Central memory CD8-positive, alpha-beta T cell (primary cell): ENCODE measurements around the gene EFNB1.

Source experiments
- ATAC-seq: fragments of 150-1000 bp; cut with Tn5 transposase; replicated peaks from 2 replicates; pipeline ENCODE4 v1.10.0; 2022; ENCODE audit warnings: mild to moderate bottlenecking, moderate FRiP score, moderate number of reproducible peaks; ENCODE audit not compliant: poor library complexity, severe bottlenecking; ENCODE audit errors: extremely low read depth
- DNase-seq, 2 donors: peaks; one replicate each; pipeline ENCODE4 v3.0.0; 2021; ENCODE audit warnings: low spot score in 2 of 2
- H3K27ac Mint-ChIP-seq: one replicate; pipeline ENCODE4 v1.8.0; 2022; ENCODE audit warnings: low read depth, mild to moderate bottlenecking, moderate library complexity, mixed read lengths
- H3K27me3 Mint-ChIP-seq: one replicate; pipeline ENCODE4 v1.8.0; 2022; ENCODE audit warnings: mixed read lengths
- H3K36me3 Mint-ChIP-seq: one replicate; pipeline ENCODE4 v1.8.0; 2022; ENCODE audit warnings: mild to moderate bottlenecking, moderate library complexity, mixed read lengths; ENCODE audit not compliant: insufficient read depth
- H3K4me1 Mint-ChIP-seq: one replicate; pipeline ENCODE4 v1.8.0; 2022; ENCODE audit warnings: mixed read lengths
- H3K4me3 Mint-ChIP-seq: one replicate; pipeline ENCODE4 v1.8.0; 2022; ENCODE audit warnings: mild to moderate bottlenecking, moderate library complexity, mixed read lengths
- H3K9me3 Mint-ChIP-seq: one replicate; pipeline ENCODE4 v1.8.0; 2022; ENCODE audit warnings: mixed read lengths

The EFNB1 gene

DNA sequence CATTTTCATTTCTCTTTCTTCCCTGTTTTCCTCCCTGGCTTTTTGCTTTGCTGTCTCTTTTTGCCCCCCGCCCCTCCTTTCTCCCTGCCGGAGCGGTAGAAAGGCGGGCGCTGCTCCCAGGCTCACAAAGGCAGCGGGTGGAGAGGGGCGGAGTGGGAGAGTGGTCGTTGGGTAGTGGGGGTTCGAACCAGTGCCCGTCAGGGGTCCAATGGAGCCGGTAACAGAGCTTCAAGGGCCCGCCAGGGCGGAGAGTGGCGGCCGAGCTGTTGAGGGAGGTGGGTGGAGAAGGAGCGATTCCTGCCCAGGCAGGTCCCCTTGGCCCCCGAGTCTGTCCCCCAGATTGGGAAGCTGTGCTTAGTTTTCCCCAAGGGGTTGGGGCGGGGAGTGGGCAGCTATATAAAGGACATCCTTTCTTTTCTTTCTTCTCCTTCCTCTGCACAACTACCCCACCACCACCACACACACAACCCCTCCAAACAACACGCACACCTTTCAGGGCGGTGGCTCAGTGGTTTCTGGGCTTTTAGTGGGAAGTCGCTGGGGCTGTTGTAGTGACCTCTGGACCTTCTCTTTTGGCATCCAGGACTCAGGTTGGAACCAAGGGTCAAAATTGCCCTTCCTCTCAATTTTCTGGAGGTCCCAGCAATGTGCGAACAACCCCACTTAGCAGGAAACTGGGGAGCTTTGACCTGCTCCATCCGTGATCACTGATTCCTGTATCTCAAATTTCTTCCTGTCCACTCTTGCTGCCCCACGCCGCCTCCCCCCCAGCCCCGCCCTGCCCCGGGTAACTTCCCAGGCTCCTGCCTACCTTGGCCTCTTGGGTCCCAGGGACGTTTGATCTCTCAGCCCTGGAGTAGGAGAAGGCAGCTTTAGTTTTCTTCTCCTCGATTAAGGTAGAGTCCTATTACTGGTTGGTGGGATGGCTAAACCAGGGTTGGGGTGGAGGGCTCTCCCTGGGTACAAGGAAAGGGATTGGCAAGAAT is 1.9 kb downstream of the EFNB1 start:
- Mint-ChIP-seq H3K4me3 (peak overlapping the region; percentile 94), H3K4me1 (peaks cover 27% of the 10 kb centered on the region)

DNA sequence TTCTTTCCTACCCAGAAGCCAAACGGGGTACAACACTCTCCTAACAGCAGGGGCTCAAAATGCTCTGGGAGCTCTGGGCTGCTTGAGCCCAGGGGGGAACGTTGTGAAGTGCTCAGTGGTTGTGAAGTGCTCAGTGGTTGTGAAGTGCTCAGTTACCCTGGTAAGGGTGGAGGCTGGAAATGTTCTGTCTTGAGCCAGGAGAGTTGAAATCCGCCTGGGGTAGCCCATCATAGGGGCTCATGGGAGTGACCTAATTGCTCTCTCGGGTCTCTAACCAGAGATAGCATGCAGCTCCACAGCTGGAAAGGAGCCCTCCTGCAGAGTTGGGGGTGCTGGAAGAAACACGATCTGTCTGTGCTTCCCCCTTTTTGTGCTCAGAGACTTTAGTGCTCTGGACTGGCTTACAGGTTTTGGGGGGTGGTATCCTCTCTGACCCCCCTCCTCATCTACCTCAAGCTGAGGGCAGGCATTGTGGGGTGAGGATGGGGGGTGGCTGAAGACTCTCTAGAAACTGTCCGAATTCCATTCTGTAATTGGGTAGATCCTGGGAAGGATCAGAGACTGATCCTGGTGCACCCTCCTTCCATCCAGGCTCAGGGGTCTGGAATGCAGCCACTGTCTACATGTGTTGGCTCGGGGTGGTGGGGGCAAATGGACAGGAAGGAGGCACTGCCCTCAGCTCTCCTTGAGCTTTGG is 2.7 kb downstream of the EFNB1 start:
- DNase-seq: no peak
- H3K9me3 Mint-ChIP-seq: no peaks in the 10 kb centered on the region

More for the DNA sequence above, 1.9 kb downstream of the EFNB1 start:
- Mint-ChIP-seq H3K9me3 (no peaks in the 10 kb centered on the region), H3K27me3 (no peaks in the 10 kb centered on the region), H3K27ac (peak overlapping the region; percentile 80), H3K36me3 (peaks cover 3% of the 10 kb centered on the region)
- ATAC-seq (no peak), DNase-seq (no peak)

DNA sequence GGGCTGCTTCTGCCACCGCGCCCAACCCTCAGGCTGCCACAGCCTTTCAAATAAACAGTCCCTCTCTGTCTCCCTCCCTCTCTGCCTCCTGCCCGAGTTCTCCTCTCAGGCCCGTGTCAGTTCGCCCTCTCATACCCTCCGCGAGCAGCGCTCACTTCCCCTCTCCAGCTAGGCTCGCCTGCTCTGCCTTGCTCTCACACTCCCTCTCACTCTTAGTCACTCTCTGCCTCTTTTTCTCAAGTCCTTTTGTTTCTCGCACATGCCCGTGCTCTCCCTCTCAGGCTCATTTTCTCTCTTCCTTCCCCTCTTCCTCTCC is 3.2 kb downstream of the EFNB1 start:
- no peak for DNase-seq
- Mint-ChIP-seq H3K27me3 (no peaks in the 10 kb centered on the region), H3K27ac (no peak overlapping the region), H3K4me1 (peaks cover 31% of the 10 kb centered on the region), H3K9me3 (no peaks in the 10 kb centered on the region), H3K4me3 (peak overlapping the region; percentile 94), H3K36me3 (peaks cover 3% of the 10 kb centered on the region)
- ATAC-seq: no peak

More for the DNA sequence above, 2.7 kb downstream of the EFNB1 start:
- ATAC-seq: no peak
- Mint-ChIP-seq H3K27me3 (no peaks in the 10 kb centered on the region), H3K27ac (no peak overlapping the region), H3K4me3 (peak overlapping the region; percentile 94), H3K4me1 (peaks cover 27% of the 10 kb centered on the region), H3K36me3 (peaks cover 3% of the 10 kb centered on the region)

DNA sequence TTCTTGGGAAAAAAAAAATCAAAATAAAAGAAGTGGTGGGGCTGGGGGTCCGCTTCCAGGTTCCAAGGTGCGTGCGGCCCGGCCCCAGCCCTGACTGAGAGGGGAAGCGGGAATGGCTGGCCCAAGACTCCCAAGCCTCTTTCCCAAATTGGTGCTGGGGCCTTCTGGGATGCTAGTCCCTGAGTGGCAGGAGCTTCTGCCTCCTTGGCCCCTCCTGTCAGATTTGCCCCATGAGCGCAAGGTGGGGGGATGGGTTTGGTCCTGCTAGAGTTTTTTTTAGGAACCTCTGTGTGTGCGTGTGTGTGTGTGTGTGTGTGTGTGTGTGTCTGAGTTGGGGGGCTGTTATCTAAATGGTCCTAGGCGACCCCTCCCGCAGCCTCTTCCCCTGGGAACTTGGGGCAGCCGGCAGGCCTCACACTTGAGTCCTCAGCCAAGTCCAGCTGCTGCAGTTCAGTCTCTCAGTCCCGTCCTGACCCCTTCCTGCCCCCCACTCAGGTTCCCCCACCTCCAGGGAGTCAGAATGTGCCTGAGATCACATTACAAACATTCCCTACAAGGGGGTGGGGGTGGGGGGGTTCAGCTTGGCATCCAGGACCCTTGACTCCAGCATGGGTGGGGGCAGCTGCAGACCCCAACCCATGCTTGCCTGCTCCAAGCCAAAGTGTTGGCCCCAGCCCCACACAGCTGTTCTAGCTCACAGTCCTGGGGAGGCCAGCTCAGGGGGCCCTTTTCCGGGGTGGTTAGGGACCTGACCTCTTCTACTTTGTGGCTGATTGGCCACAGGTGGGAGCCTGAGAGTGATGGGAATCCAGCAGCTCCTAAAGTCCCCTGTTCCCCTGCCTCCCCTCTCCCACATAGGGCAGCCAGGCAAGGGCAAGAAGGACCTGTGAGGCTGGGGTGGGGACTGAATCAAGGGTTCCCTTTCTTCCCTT is 4.0 kb downstream of the EFNB1 start:
- DNase-seq: no peak
- no peak overlapping the region for H3K27ac Mint-ChIP-seq
- H3K4me1 Mint-ChIP-seq: peaks cover 30% of the 10 kb centered on the region
- peak overlapping the region; percentile 94 for H3K4me3 Mint-ChIP-seq
- H3K27me3 Mint-ChIP-seq: no peaks in the 10 kb centered on the region
- no peak for ATAC-seq
- peaks cover 3% of the 10 kb centered on the region for H3K36me3 Mint-ChIP-seq
- H3K9me3 Mint-ChIP-seq: no peaks in the 10 kb centered on the region

DNA sequence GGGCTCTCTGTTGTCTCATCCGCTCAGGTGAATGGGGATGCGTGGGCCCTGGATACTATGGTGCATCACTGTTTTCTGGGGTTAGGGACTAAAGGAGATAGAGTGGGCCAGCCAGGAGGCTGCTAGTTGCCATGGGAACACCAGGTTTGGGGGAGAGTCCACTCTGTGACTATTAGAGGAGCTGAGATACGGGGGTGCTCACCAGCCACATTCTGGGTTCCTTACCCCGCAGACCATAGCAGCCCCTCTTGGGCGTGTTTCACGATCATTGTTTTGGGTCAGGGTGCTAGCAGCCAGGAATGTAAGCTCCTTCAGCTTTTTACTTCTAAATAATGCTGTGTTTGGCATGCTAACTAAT is 4.6 kb downstream of the EFNB1 start:
- H3K27me3 Mint-ChIP-seq: no peaks in the 10 kb centered on the region
- DNase-seq (no peak), ATAC-seq (no peak)

DNA sequence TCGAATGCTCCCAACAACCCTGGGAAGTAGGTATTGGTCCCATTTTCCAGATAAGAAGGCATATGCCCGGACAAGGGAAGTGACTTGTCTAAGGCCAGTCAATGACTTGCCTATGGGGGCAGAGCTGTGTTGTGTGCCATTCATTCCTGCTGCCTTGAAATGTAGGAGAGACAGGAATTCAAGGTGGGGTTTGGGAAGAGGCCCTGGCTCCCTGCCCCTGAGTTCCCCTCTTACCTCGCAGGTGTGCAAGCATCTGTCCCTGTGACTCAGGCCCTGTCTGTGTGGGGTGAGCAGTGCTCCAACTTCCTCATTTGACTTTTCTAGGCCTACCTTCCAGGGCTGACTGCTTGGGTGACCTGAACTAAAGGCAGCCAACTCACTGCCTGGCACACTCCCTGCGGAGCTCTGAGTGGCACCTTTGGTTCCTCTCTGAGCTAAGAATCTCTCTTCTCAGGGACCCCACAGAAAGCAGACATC is 5.1 kb downstream of the EFNB1 start:
- no peak for DNase-seq
- Mint-ChIP-seq H3K4me1 (peaks cover 21% of the 10 kb centered on the region), H3K36me3 (no peaks in the 10 kb centered on the region), H3K9me3 (no peaks in the 10 kb centered on the region), H3K27ac (no peak overlapping the region), H3K27me3 (no peaks in the 10 kb centered on the region), H3K4me3 (no peak overlapping the region)
- ATAC-seq: no peak

More for the DNA sequence above, 4.6 kb downstream of the EFNB1 start:
- Mint-ChIP-seq H3K4me1 (peaks cover 25% of the 10 kb centered on the region), H3K27ac (no peak overlapping the region), H3K4me3 (no peak overlapping the region), H3K36me3 (peaks cover 3% of the 10 kb centered on the region), H3K9me3 (no peaks in the 10 kb centered on the region)

DNA sequence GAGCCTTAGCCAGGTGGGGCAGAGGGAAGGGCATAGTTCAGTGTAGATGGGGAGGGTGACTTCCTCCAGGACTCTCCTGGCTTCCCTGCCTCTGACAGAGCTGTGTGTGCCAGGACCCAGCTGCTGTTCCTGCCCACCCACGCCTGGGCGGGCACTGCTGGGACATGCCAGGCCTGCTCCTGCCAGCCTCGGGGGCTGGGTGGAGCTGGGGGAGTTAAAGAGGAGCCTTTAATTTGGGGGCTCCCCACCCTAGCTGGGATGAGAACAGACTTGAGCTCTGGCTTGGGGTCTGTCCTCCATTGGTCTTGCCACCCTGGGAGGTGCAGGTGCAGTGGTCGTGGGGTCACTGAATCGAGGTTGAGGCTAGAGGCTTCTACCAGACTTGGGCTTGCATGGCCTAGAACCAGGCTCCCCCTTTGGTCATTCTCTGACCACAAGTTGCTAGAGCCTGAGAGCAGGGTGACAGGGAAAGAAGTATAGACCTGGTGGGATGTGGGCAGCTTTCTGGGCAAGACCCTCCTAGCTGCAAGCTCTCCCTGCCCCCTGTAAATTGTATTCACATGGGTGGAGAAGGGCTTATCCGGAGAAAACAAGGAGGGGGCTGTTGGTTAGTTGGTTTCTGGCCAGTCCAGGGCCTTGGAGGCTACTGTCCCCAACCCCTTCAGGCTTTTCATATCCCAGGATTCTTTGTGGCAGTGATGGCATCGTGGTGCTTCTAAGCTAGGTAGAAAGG is 5.7 kb downstream of the EFNB1 start:
- DNase-seq: no peak
- Mint-ChIP-seq H3K27ac (no peak overlapping the region), H3K9me3 (no peaks in the 10 kb centered on the region), H3K4me1 (peaks cover 19% of the 10 kb centered on the region), H3K36me3 (peaks cover 2% of the 10 kb centered on the region), H3K27me3 (no peaks in the 10 kb centered on the region), H3K4me3 (no peak overlapping the region)
- ATAC-seq: no peak

DNA sequence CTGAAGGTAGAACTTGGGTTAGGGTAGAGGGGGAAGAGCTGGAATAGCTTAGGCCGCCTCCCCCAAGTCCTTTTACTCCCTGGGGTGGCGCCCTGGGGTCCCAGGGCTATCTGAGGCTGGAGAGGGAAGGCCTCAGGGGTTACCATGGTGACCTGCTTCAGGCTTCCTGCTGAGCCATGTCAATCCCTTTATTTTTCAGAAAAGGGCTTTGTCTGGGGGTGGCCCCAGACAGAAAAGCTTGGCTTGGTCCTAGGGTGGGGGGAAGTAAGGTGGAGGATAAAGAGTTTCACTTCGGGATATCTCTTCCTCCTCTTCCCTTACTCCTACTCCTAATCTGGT is 6.3 kb downstream of the EFNB1 start:
- DNase-seq (no peak), ATAC-seq (no peak)
- Mint-ChIP-seq H3K27ac (no peak overlapping the region), H3K4me3 (no peak overlapping the region), H3K27me3 (no peaks in the 10 kb centered on the region), H3K9me3 (no peaks in the 10 kb centered on the region), H3K4me1 (peaks cover 19% of the 10 kb centered on the region), H3K36me3 (peaks cover 2% of the 10 kb centered on the region)

DNA sequence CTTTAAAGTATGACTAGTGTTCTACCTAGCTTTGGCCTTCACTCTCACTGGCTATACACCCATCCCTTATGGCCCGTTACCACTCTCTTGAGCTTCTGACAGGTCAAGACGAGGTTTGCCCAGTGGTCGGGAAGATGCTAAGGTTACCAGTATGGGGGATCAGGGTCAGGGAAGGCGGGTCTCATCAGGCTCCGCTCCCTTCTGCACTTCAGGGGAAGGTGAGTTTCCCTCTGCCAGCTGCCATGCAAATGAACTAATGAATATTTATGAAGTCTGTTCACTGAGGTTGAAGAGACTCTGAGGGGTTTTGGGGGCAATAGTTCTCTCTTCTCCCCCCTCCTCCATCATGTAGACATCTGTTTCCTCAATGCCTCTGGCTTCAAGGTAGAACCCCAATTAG is 6.6 kb downstream of the EFNB1 start:
- peaks cover 2% of the 10 kb centered on the region for H3K36me3 Mint-ChIP-seq
- ATAC-seq: no peak
- H3K9me3 Mint-ChIP-seq: no peaks in the 10 kb centered on the region
- no peak for DNase-seq
- peaks cover 19% of the 10 kb centered on the region for H3K4me1 Mint-ChIP-seq
- H3K27me3 Mint-ChIP-seq: no peaks in the 10 kb centered on the region
- no peak overlapping the region for H3K27ac Mint-ChIP-seq
- no peak overlapping the region for H3K4me3 Mint-ChIP-seq

DNA sequence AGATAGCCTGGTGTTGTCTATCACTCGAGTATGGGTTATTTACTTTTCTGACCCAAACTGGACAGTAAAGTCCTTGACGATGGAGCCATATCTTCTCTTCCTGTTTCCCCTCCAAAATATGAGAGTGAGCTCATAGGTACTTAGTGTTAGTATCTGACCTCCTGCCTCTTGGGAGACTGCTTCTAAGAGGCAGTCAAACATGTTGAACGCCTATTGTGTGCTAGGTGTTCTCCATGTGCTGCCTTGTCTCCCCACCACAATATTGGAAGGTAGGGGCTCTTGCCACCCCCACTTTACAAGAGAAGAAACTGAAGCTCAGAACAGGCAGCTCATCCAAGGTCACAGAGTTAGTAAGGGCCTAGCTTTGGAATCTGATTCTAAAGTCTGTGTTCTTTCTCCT is 8.3 kb downstream of the EFNB1 start:
- H3K4me1 Mint-ChIP-seq: peaks cover 8% of the 10 kb centered on the region
- no peaks in the 10 kb centered on the region for H3K9me3 Mint-ChIP-seq
- no peaks in the 10 kb centered on the region for H3K27me3 Mint-ChIP-seq
- peaks cover 2% of the 10 kb centered on the region for H3K36me3 Mint-ChIP-seq
- DNase-seq: no peak
- no peak overlapping the region for H3K4me3 Mint-ChIP-seq
- H3K27ac Mint-ChIP-seq: no peak overlapping the region
- ATAC-seq: no peak

DNA sequence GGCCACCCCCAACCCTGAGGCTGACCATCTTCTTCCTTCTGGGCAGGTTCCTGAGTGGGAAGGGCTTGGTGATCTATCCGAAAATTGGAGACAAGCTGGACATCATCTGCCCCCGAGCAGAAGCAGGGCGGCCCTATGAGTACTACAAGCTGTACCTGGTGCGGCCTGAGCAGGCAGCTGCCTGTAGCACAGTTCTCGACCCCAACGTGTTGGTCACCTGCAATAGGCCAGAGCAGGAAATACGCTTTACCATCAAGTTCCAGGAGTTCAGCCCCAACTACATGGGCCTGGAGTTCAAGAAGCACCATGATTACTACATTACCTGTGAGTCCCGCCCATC is 9.7 kb downstream of the EFNB1 start:
- ATAC-seq (no peak), DNase-seq (no peak)
- no peak overlapping the region for H3K27ac Mint-ChIP-seq
- H3K4me1 Mint-ChIP-seq: peaks cover 5% of the 10 kb centered on the region
- no peaks in the 10 kb centered on the region for H3K9me3 Mint-ChIP-seq
- H3K36me3 Mint-ChIP-seq: peaks cover 2% of the 10 kb centered on the region
- H3K4me3 Mint-ChIP-seq: no peak overlapping the region
- H3K27me3 Mint-ChIP-seq: no peaks in the 10 kb centered on the region

DNA sequence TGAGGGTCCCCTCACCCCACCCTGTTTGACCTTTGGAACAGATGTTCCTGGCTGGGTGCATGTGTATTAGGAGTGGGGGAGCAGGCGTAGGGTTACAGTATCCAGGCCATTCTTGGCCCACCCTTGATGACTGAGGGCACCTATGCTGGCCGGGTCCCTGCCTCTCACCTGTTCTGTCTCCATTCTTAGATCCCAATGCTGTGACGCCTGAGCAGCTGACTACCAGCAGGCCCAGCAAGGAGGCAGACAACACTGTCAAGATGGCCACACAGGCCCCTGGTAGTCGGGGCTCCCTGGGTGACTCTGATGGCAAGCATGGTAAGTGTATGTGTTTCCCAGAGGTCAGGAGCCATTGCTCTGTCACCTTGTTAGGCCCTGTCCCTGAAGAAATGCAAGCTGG is 10.9 kb downstream of the EFNB1 start:
- Mint-ChIP-seq H3K4me1 (peaks cover 5% of the 10 kb centered on the region), H3K36me3 (peaks cover 2% of the 10 kb centered on the region), H3K27ac (no peak overlapping the region), H3K4me3 (no peak overlapping the region), H3K9me3 (no peaks in the 10 kb centered on the region), H3K27me3 (no peaks in the 10 kb centered on the region)
- no peak for ATAC-seq
- DNase-seq: no peak
